Anterior cingulate cortex (tissue), 58 donors: ENCODE measurements around the gene GMIP.

ENCODE experiments used
- DNase-seq, 58 donors: peaks; one replicate each; lab custom pipeline; 2025; lab: John Stamatoyannopoulos, UW

The GMIP gene

DNA sequence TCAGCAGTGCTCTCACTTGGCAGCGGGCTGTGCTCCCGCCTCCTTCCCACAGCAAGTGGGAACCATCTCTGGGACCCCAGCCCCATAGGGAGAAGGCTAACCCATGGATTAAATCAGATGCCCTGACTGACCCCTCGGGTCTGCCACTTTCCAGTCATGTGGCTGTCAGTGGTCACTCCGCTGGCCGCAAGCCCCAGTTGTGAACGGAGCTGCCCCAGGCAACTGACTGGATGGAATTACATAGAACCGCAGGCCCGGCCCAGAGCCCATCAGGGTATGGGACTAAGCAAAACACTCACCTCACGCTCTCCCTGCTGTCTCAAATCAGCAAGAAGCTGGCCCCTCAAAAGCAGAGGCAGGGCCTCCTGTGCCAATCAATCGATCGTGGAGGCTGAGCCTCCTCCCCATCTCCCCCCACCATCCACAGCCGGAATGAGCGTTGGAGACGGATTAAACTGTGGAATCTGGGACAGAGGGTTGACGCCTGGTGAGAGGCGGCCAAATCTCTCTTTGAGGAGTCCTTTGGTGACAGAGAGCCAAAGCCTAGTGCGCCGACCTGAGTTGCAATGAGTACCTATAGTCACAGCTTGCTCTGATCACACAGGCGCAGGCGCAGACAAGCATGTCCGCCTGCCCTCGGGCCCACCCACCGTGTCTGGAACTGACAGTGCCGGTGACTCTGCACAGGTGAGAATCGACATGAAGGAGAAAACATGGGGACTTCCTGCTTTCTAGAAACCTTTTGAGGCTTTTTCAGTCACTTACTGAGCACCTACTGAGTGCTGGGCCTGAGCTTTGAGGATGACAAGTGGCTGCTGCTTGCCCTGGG is 63.7 kb downstream of the GMIP start:
- no peak for DNase-seq
